BLaER1 treated with 17β-estradiol and CSF1 and Interleukin-3, amounts not matched to agents 10 nM and 100 nM (cell line): Measurements from ENCODE around the gene SYMPK.
"Not testable (repeated sequence)": the region's sequence is repeated elsewhere in the genome, so short reads cannot be mapped to it uniquely, and the experiment has no call there.

Experiments used
- H3K27ac ChIP-seq, 11 experiments: shearing (Covaris generic); formaldehyde crosslinking; 2 replicates each; pipeline ENCODE4 v1.8.1; 2022
- H3K27me3 ChIP-seq, 11 experiments: shearing (Covaris generic); formaldehyde crosslinking; 2 replicates each; pipeline ENCODE4 v1.8.1; 2022
- H3K36me3 ChIP-seq, 11 experiments: shearing (Covaris generic); formaldehyde crosslinking; 2 replicates each; pipeline ENCODE4 v1.8.1; 2022
- H3K4me1 ChIP-seq, 10 experiments: shearing (Covaris generic); formaldehyde crosslinking; 2 replicates each; pipeline ENCODE4 v1.8.1; 2022
- H3K4me2 ChIP-seq, 11 experiments: shearing (Covaris generic); formaldehyde crosslinking; 2 replicates each; pipeline ENCODE4 v1.8.1; 2022
- H3K4me3 ChIP-seq, 10 experiments: shearing (Covaris generic); formaldehyde crosslinking; 2 replicates each; pipeline ENCODE4 v1.8.1; 2022
- H3K9ac ChIP-seq, 11 experiments: shearing (Covaris generic); formaldehyde crosslinking; 2 replicates each; pipeline ENCODE4 v1.8.1; 2022
- H3K9me3 ChIP-seq, 11 experiments: shearing (Covaris generic); formaldehyde crosslinking; replicated peaks in 1 of 11; 2 replicates each; pipeline ENCODE4 v1.8.1; 2022
- H4K20me1 ChIP-seq, 11 experiments: shearing (Covaris generic); formaldehyde crosslinking; 2 replicates each; pipeline ENCODE4 v1.8.1; 2022
- Cebpa-rat ChIP-seq, 11 experiments: shearing (Covaris generic); IDR thresholded peaks; 2 replicates each; pipeline ENCODE4 v1.8.1; 2022

SYMPK gene

DNA sequence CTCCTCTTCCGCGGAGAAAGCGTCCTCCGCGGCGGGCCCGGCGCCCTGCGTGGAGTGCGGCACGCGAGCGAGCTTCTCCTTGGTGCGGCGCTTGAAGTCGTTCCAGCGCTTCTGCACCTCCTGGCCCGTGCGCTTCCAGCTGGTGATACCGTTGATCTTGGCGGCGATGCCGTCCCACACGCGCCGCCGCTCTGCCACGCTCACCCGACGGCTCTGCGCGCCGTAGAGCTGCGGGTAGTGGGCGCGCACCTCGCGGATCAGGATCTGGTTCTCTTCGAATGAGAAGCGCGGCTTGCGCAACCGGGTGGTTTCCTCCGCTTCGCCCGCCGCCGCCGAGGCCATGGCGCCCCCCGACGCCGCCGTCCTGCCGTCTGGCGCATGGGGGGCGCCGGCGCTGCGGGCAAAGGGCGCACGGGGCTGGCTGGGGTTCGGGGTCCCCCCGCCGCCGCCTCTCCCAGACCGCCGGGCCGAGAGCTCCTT lies 38.5 kb upstream of the SYMPK start:
- Histone ChIP-seq H4K20me1 (peaks cover 16 to 51% (median 44%) of the 10 kb centered on the region in 11 experiments; a peak in 20 of 22 replicates), H3K4me1 (peaks cover 20 to 54% (median 35%) of the 10 kb centered on the region in 10 experiments), H3K27ac (peak overlapping the region in 10 of 11 experiments; percentile 38 to 91 (median 80); a peak in 19 of 22 replicates), H3K4me2 (peak overlapping the region; percentile 81 to 99 (median 96)), H3K4me3 (peak overlapping the region; percentile 72 to 95 (median 88)), H3K27me3 (no peaks in the 10 kb centered on the region), H3K9ac (peak overlapping the region; percentile 78 to 90 (median 85)), H3K9me3 (no peaks in the 10 kb centered on the region), H3K36me3 (peaks cover 23 to 47% (median 38%) of the 10 kb centered on the region in 11 experiments)
- TF ChIP-seq Cebpa-rat (IDR thresholded peaks at IDR 0.05) = peak; percentile 24 to 98 (median 92); a peak in 19 of 22 replicates

DNA sequence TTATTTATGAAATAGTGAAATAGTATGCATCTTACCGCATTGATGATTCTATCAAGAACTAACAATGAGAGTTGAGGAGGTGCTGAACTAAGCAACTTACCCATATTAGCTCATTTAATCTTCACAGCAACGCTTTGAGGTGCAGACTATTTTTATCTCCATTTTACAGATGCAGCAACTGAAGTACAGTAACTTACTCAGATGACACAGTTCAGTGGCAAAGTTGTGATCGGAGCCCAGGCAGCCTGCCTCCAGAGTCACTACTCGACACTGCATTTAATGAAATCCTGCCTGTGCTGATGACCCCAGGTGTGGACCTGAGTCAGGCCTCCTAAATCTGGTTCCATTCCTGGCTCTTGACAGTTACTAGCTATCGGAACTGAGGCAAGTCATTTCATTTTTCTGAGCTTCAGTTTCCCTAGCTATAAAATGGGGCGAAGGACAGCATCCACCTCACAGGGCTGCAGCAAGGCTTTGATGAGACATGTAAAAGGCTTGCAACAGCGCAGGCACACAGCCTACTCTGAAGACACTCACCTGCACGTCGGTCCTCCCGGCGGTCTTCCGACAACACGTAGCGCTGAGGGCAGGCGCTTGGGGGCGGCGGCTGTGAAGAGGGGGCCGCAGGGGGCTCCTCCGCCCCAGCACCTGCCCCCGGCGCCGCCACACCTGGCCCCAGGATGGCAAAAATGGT lies 37.9 kb upstream of the SYMPK start:
- Histone ChIP-seq H3K36me3 (peaks cover 28 to 53% (median 44%) of the 10 kb centered on the region in 11 experiments), H3K4me3 (peak overlapping the region; percentile 72 to 95 (median 88)), H3K4me2 (peak overlapping the region; percentile 81 to 99 (median 96)), H3K9me3 (no peaks in the 10 kb centered on the region), H4K20me1 (peaks cover 16 to 57% (median 48%) of the 10 kb centered on the region in 11 experiments; a peak in 20 of 22 replicates), H3K4me1 (peaks cover 20 to 59% (median 35%) of the 10 kb centered on the region in 10 experiments), H3K9ac (peak overlapping the region; percentile 78 to 90 (median 85)), H3K27ac (peak overlapping the region in 10 of 11 experiments; percentile 38 to 91 (median 80); a peak in 18 of 22 replicates), H3K27me3 (no peaks in the 10 kb centered on the region)
- TF ChIP-seq Cebpa-rat (IDR thresholded peaks at IDR 0.05) = no peak

- peaks cover 16 to 65% (median 56%) of the 10 kb centered on the region in 11 experiments; a peak in 20 of 22 replicates for H4K20me1 ChIP-seq
- peak overlapping the region in 2 of 11 experiments; percentile 87 to 90; a peak in 3 of 22 replicates for H3K9ac ChIP-seq
- peak overlapping the region; percentile 81 to 99 (median 96); a peak in 21 of 22 replicates for H3K4me2 ChIP-seq
- peaks cover 34 to 61% (median 53%) of the 10 kb centered on the region in 11 experiments for H3K36me3 ChIP-seq
- H3K4me3 ChIP-seq = peak overlapping the region in 7 of 10 experiments; percentile 79 to 95 (median 88); a peak in 12 of 20 replicates
- no peaks in the 10 kb centered on the region for H3K9me3 ChIP-seq
- TF ChIP-seq Cebpa-rat (IDR thresholded peaks at IDR 0.05) = no peak
- H3K4me1 ChIP-seq = peaks cover 20 to 59% (median 35%) of the 10 kb centered on the region in 10 experiments
- H3K27ac ChIP-seq = no peak overlapping the region
- no peaks in the 10 kb centered on the region for H3K27me3 ChIP-seq
Measured at GRCh38 chr19:45899919-45900589, 37.1 kb upstream of the SYMPK start.

DNA sequence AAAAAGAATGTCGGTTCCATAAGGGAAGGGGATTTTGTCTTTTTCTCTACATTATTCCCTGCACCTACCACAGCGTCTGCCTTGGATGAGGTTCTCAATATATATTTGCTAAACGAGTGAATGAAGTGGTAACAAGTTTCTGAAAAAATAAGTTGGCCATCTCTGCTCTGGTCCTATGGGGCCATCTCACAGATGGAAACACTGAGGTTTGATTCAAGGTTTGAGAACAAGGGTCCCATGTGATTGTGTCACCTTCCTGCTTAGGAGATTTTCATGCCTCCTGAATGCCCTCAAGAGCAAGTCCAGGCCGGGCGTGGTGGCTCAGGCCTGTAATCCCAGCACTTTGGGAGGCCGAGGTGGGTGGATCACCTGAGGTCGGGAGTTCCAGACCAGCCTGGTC lies 36.3 kb upstream of the SYMPK start:
- Histone ChIP-seq H3K9ac (no peak overlapping the region), H3K36me3 (peaks cover 42 to 69% (median 61%) of the 10 kb centered on the region in 11 experiments), H3K4me1 (peaks cover 20 to 59% (median 37%) of the 10 kb centered on the region in 10 experiments), H3K9me3 (no peaks in the 10 kb centered on the region), H3K27me3 (no peaks in the 10 kb centered on the region), H4K20me1 (peaks cover 16 to 73% (median 61%) of the 10 kb centered on the region in 11 experiments; a peak in 20 of 22 replicates), H3K4me2 (no peak overlapping the region), H3K27ac (no peak overlapping the region), H3K4me3 (no peak overlapping the region)
- TF ChIP-seq Cebpa-rat (IDR thresholded peaks at IDR 0.05) = no peak

DNA sequence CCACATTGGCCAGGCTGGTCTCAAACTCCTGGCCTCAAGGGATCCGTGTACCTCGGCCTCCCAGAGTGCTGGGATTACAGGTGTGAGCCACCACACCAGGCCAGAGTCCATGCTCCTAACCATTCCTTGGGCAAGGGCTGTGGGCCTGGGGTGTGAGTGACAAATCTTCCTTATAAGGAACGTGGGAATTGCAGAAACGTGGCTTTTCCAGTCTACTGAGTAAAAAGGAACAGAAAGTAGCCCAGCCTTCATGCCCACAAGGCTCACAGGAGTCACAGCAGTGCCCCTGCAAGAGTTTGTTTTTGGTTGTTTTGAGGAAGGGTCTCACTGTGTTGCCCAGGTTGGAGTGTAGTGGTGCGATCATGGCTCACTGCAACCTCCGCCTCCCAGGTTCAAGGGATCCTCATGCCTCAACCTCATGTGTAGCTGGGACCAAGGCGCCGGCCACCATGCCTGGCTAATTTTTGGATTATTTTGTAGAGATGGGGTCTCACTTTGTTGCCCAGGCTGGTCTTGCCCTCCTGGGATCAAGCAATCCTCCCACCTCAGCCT lies 34.4 kb upstream of the SYMPK start:
- no peaks in the 10 kb centered on the region for H3K9me3 ChIP-seq
- H3K27ac ChIP-seq = peak overlapping the region in 2 of 11 experiments; percentile 32 to 40; a peak in 3 of 22 replicates
- H4K20me1 ChIP-seq = peaks cover 16 to 90% (median 68%) of the 10 kb centered on the region in 11 experiments; a peak in 20 of 22 replicates
- no peaks in the 10 kb centered on the region for H3K27me3 ChIP-seq
- H3K4me3 ChIP-seq = no peak overlapping the region
- H3K36me3 ChIP-seq = peaks cover 43 to 79% (median 67%) of the 10 kb centered on the region in 11 experiments
- peaks cover 13 to 61% (median 37%) of the 10 kb centered on the region in 10 experiments for H3K4me1 ChIP-seq
- peak overlapping the region in 7 of 11 experiments; percentile 25 to 81 (median 64); a peak in 12 of 22 replicates for H3K4me2 ChIP-seq
- TF ChIP-seq Cebpa-rat (IDR thresholded peaks at IDR 0.05) = no peak
- peak overlapping the region in 2 of 11 experiments; percentile 22 to 31; a peak in 2 of 22 replicates for H3K9ac ChIP-seq

- not testable (repeated sequence) for H3K27ac ChIP-seq, H3K9me3 ChIP-seq, H3K4me2 ChIP-seq, H3K4me3 ChIP-seq, H3K27me3 ChIP-seq
- H3K9ac ChIP-seq = peak overlapping the region in 1 of 11 experiments; percentile 13; a peak in 2 of 22 replicates
- peaks cover 8 to 56% (median 32%) of the 10 kb centered on the region in 10 experiments for H3K4me1 ChIP-seq
- peaks cover 13 to 95% (median 69%) of the 10 kb centered on the region in 11 experiments; a peak in 20 of 22 replicates for H4K20me1 ChIP-seq
- H3K36me3 ChIP-seq = peaks cover 43 to 89% (median 75%) of the 10 kb centered on the region in 11 experiments
Measured at GRCh38 chr19:45895983-45896599, 33.1 kb upstream of the SYMPK start.

- H3K27ac ChIP-seq = no peak overlapping the region
- H3K9ac ChIP-seq = 0 out of 22 replicates have a peak overlapping the region, but pooled peaks of 2 of the 11 experiments have one; percentile 13
- peaks cover 43 to 84% (median 72%) of the 10 kb centered on the region in 11 experiments for H3K36me3 ChIP-seq
- TF ChIP-seq Cebpa-rat (IDR thresholded peaks at IDR 0.05) = no peak
- no peak overlapping the region for H3K4me3 ChIP-seq
- H4K20me1 ChIP-seq = peaks cover 8 to 90% (median 63%) of the 10 kb centered on the region in 11 experiments; a peak in 19 of 22 replicates
- no peaks in the 10 kb centered on the region for H3K9me3 ChIP-seq
- H3K4me1 ChIP-seq = peaks cover 3 to 51% (median 27%) of the 10 kb centered on the region in 10 experiments
- no peaks in the 10 kb centered on the region for H3K27me3 ChIP-seq
- H3K4me2 ChIP-seq = no peak overlapping the region
Measured at GRCh38 chr19:45895519-45895972, 32.6 kb upstream of the SYMPK start.

- H3K9ac ChIP-seq = no peak overlapping the region
- no peak overlapping the region for H3K4me2 ChIP-seq
- no peaks in the 10 kb centered on the region for H3K9me3 ChIP-seq
- H3K27ac ChIP-seq = no peak overlapping the region
- H3K36me3 ChIP-seq = peaks cover 15 to 59% (median 39%) of the 10 kb centered on the region in 11 experiments
- no peak for TF ChIP-seq Cebpa-rat (IDR thresholded peaks at IDR 0.05)
- H3K4me1 ChIP-seq = peaks cover 5 to 27% (median 14%) of the 10 kb centered on the region in 10 experiments; a peak in 19 of 20 replicates
- no peak overlapping the region for H3K4me3 ChIP-seq
- H3K27me3 ChIP-seq = no peaks in the 10 kb centered on the region
- H4K20me1 ChIP-seq = peaks cover 0 to 43% (median 22%) of the 10 kb centered on the region in 11 experiments; a peak in 14 of 22 replicates
Measured at GRCh38 chr19:45890877-45891276, 27.9 kb upstream of the SYMPK start.
